ENCODE results near the gene TMEM119. TPM values are rescaled to one million over a fixed set of nuclear protein-coding genes. Genes with fewer than 3 reads are reported as not detected.

The TMEM119 gene
- total and polyA plus RNA-seq, 10 of the 15 experiments (the other 5 are each of a cell fraction or from before 2014, with no cell fraction given) = 0.11 to 0.44 (median 0.19) TPM; not detected in 5

GRCh38 chr12:108584456-108585065 lies 13.3 kb downstream of the TMEM119 start (continued):
- TF ChIP-seq CEBPZ (IDR thresholded peaks at IDR 0.05; ENCODE audit: low read depth, low read length) (no peak), NR2C2 (IDR thresholded peaks at IDR 0.05; ENCODE audit: borderline replicate concordance, control insufficient read depth, insufficient read length, low read depth) (no peak), GATAD2B (conservative IDR thresholded peaks at IDR 0.05; ENCODE audit: low read depth) (no peak), NRF1 (conservative IDR thresholded peaks at IDR 0.05; ENCODE audit: low read depth, low read length) (no peak)

- Histone ChIP-seq H3K9me3 (replicated peaks; ENCODE audit: control insufficient read depth, insufficient read depth, low read length) (no peaks in the 10 kb centered on the region), H3K36me3 (ENCODE audit: control insufficient read depth in 2 of 2, insufficient read depth in 2 of 2, low read length in 1 of 2) (no peaks in the 10 kb centered on the region), H3K9ac (ENCODE audit: control insufficient read depth, insufficient read depth, low read length) (no peak overlapping the region), H3K4me1 (ENCODE audit: control insufficient read depth, insufficient read depth, low read length) (no peaks in the 10 kb centered on the region; the same call in 1 of the 2 replicates), H4K20me1 (ENCODE audit: control insufficient read depth, insufficient read depth) (no peaks in the 10 kb centered on the region), H3K4me3 (no peak overlapping the region), H3K4me2 (ENCODE audit: control insufficient read depth, insufficient read depth) (no peak overlapping the region), H3K79me2 (ENCODE audit: control insufficient read depth, insufficient read depth, low read length) (no peaks in the 10 kb centered on the region), H2AFZ (ENCODE audit: control insufficient read depth, low read depth, low read length) (no peak overlapping the region), H3K27ac (ENCODE audit: control insufficient read depth, insufficient read depth) (no peak overlapping the region), H3K27me3 (replicated peaks in 1 of 2; ENCODE audit: control insufficient read depth in 2 of 2, insufficient read depth in 2 of 2, low read length in 1 of 2) (no peaks in the 10 kb centered on the region)
- in situ Hi-C loops (cut with MboI) = no loop called here
- ChIA-PET SMC1A (ENCODE audit: uncharacterized antibody, unreplicated experiment) (interaction anchor here (2.8 kb wide), 1 partner anchor 8 kb away, joined by 8 read pairs; no protein-coding TSS in a partner anchor), CTCF (no interaction called here), POLR2A (no interaction called here), RAD21 (ENCODE audit: unreplicated experiment) (no interaction called here)
- WGBS (ENCODE audit: insufficient coverage, insufficient replicate concordance, low lambda C conversion rate, missing lambda C conversion rate) = 55% methylated on average over 7 of the region's 7 CpGs
- BruUV-seq (replicated peaks) = no TSS peak
- no peak for FAIRE-seq
- DNase-seq (ENCODE audit: low read depth, low spot score) = no peak
- TF ChIP-seq EZH2 (IDR thresholded peaks at IDR 0.05; ENCODE audit: borderline replicate concordance, control insufficient read depth, low read depth, low read length) = no peak
- TF ChIP-seq BCL3 (IDR thresholded peaks at IDR 0.05; ENCODE audit: borderline replicate concordance, insufficient read depth, low read depth, low read length, poor library complexity, severe bottlenecking) = no peak
- no peak for TF ChIP-seq RCOR1 (conservative IDR thresholded peaks at IDR 0.05; ENCODE audit: low read depth, low read length)
- no peak for TF ChIP-seq POU2F2 (IDR thresholded peaks at IDR 0.05; ENCODE audit: borderline replicate concordance, low read depth, low read length)
- no peak for TF ChIP-seq BMI1 (IDR thresholded peaks at IDR 0.05; ENCODE audit: borderline replicate concordance)
- TF ChIP-seq KLF5 (IDR thresholded peaks at IDR 0.05; ENCODE audit: partially characterized antibody) = no peak
- TF ChIP-seq POLR2AphosphoS2 (IDR thresholded peaks at IDR 0.05; ENCODE audit: low read depth, low read length) = no peak
- no peak for TF ChIP-seq ZNF207 (IDR thresholded peaks at IDR 0.05; ENCODE audit: borderline replicate concordance)
- no peak for TF ChIP-seq NRF1 (conservative IDR thresholded peaks at IDR 0.05; ENCODE audit: low read depth, low read length)
- no peak for TF ChIP-seq DPF2 (IDR thresholded peaks at IDR 0.05)
- no peak for TF ChIP-seq ZNF24 (IDR thresholded peaks at IDR 0.05)
- intact Hi-C loops (cut with micrococcal nuclease; ENCODE audit: unreplicated experiment) = no loop called here
- no peak for ATAC-seq
Observed at GRCh38 chr12:108583991-108584390, 13.9 kb downstream of the TMEM119 start.

All from GM12878 (cell line).